ENCODE measurements around the gene HNRNPDL. TPM values are rescaled to one million over a fixed set of nuclear protein-coding genes. Genes with fewer than 3 reads are reported as not detected.
A peak's percentile ranks its signal among the peaks of the same experiment; 100 is the strongest.
"Not testable (repeated sequence)": the region's sequence is repeated elsewhere in the genome, so short reads cannot be mapped to it uniquely, and the experiment has no call there.

HNRNPDL gene
- 100 to 1,000 TPM; 101 to 257 (median 126) TPM for total RNA-seq

- H3K4me3 ChIP-seq: peak within 1 kb of the TSS; percentile 83
- no peaks in the 10 kb centered on the region for H3K9me3 ChIP-seq
- peaks cover 17% of the 10 kb centered on the region for H3K36me3 ChIP-seq
- peaks cover 49% of the 10 kb centered on the region for H3K4me1 ChIP-seq
- TF ChIP-seq EP300 (IDR thresholded peaks at IDR 0.05): no peak
- TF ChIP-seq POLR2A (IDR thresholded peaks at IDR 0.05): peak in 1 of 2 donors; percentile 1
- TF ChIP-seq POLR2AphosphoS5 (IDR thresholded peaks at IDR 0.05): peak in 2 of 3 donors; percentile 53 to 58
- TF ChIP-seq, protein P1, sequence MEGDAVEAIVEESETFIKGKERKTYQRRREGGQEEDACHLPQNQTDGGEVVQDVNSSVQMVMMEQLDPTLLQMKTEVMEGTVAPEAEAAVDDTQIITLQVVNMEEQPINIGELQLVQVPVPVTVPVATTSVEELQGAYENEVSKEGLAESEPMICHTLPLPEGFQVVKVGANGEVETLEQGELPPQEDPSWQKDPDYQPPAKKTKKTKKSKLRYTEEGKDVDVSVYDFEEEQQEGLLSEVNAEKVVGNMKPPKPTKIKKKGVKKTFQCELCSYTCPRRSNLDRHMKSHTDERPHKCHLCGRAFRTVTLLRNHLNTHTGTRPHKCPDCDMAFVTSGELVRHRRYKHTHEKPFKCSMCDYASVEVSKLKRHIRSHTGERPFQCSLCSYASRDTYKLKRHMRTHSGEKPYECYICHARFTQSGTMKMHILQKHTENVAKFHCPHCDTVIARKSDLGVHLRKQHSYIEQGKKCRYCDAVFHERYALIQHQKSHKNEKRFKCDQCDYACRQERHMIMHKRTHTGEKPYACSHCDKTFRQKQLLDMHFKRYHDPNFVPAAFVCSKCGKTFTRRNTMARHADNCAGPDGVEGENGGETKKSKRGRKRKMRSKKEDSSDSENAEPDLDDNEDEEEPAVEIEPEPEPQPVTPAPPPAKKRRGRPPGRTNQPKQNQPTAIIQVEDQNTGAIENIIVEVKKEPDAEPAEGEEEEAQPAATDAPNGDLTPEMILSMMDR (IDR thresholded peaks at IDR 0.05): no peak
- WGBS: 0% methylated on average over 36 of the region's 83 CpGs
- H3K27me3 ChIP-seq: no peaks in the 10 kb centered on the region
- peak; percentile 97 to 98 for DNase-seq (ENCODE audit: low spot score in 2 of 2)
- H3K27ac ChIP-seq: peak within 1 kb of the TSS; percentile 96
These were observed at the start of gene HNRNPDL, which contains the start of gene ENOPH1 for GRCh38 chr4:82430193-82430963. TSS of gene HNRNPDL (minus strand) at chr4:82430462. CDS start at chr4:82429690, 772 bp downstream. TSS of gene ENOPH1 (plus strand) at chr4:82430590. CDS start at chr4:82430830, 240 bp downstream.

GRCh38 chr4:82479562-82479961 is 49.3 kb upstream of the HNRNPDL start:
- no peaks in the 10 kb centered on the region for H3K36me3 ChIP-seq
- no peaks in the 10 kb centered on the region for H3K27me3 ChIP-seq
- DNase-seq (ENCODE audit: low spot score in 2 of 2): no peak
- WGBS: 96% methylated on average over 14 of the region's 14 CpGs
- no peak overlapping the region for H3K4me3 ChIP-seq
- TF ChIP-seq EP300 (IDR thresholded peaks at IDR 0.05): no peak
- no peak for TF ChIP-seq POLR2A (IDR thresholded peaks at IDR 0.05)
- TF ChIP-seq, protein P1 (IDR thresholded peaks at IDR 0.05): no peak
- no peak for TF ChIP-seq POLR2AphosphoS5 (IDR thresholded peaks at IDR 0.05)
- H3K4me1 ChIP-seq: no peaks in the 10 kb centered on the region
- H3K27ac ChIP-seq: no peak overlapping the region
- no peaks in the 10 kb centered on the region for H3K9me3 ChIP-seq

DNA sequence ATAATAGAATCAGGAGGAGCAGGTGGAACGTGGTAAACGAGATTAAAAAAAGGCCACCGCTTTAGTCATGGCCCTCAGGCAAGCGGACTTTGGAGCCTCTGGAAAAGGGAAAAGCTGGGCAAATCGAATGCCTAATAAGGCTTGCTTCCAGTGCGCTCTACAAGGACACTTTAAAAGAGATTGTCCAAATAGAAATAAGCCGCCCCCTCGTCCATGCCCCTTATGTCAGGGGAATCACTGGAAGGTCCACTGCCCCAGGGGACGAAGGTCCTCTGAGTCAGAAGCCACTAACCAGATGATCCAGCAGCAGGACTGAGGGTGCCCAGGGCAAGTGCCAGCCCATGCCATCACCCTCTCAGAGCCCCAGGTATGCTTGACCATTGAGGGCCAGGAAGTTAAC is 47.2 kb upstream of the HNRNPDL start:
- H3K36me3 ChIP-seq; DNase-seq (ENCODE audit: low spot score in 2 of 2); H3K4me3 ChIP-seq; H3K27ac ChIP-seq; H3K4me1 ChIP-seq; H3K9me3 ChIP-seq; H3K27me3 ChIP-seq: not testable (repeated sequence)
- WGBS: 87% methylated on average over 9 of the region's 9 CpGs

GRCh38 chr4:82475931-82476330 is 45.7 kb upstream of the HNRNPDL start:
- H3K4me1 ChIP-seq; DNase-seq (ENCODE audit: low spot score in 2 of 2); H3K36me3 ChIP-seq; H3K27me3 ChIP-seq; H3K4me3 ChIP-seq; H3K27ac ChIP-seq; H3K9me3 ChIP-seq: not testable (repeated sequence)
- 93% methylated on average over 7 of the region's 7 CpGs for WGBS

GRCh38 chr4:82473621-82474164 is 43.4 kb upstream of the HNRNPDL start:
- Histone ChIP-seq H3K36me3 (no peaks in the 10 kb centered on the region), H3K27ac (no peak overlapping the region), H3K27me3 (no peaks in the 10 kb centered on the region), H3K9me3 (no peaks in the 10 kb centered on the region), H3K4me3 (no peak overlapping the region), H3K4me1 (no peaks in the 10 kb centered on the region)
- no peak for DNase-seq (ENCODE audit: low spot score in 2 of 2)
- TF ChIP-seq POLR2A (IDR thresholded peaks at IDR 0.05) (no peak), EP300 (IDR thresholded peaks at IDR 0.05) (no peak), POLR2AphosphoS5 (IDR thresholded peaks at IDR 0.05) (no peak)
- TF ChIP-seq, protein P1 (IDR thresholded peaks at IDR 0.05): no peak
- 98% methylated on average over 14 of the region's 15 CpGs for WGBS

GRCh38 chr4:82473080-82473479 is 42.8 kb upstream of the HNRNPDL start:
- not testable (repeated sequence) for H3K27ac ChIP-seq; H3K4me3 ChIP-seq; H3K36me3 ChIP-seq; H3K27me3 ChIP-seq; DNase-seq (ENCODE audit: low spot score in 2 of 2); H3K4me1 ChIP-seq; H3K9me3 ChIP-seq
- WGBS: 62% methylated on average over 5 of the region's 5 CpGs
